CD14-positive monocyte (primary cell): Measurements from ENCODE around the gene PGM2. TPM values are rescaled to one million over a fixed set of nuclear protein-coding genes. Genes with fewer than 3 reads are reported as not detected.

Source experiments
- DNase-seq, 3 donors: peaks; one replicate each; pipeline ENCODE4 v3.0.0-alpha.2; 2011 to 2022
- H2AFZ ChIP-seq: 2 replicates; pipeline ENCODE4 v1.6.0; 2012; ENCODE audit warnings: mild to moderate bottlenecking, low read depth, low read length, inconsistent platforms; ENCODE audit not compliant: insufficient read depth, poor library complexity, severe bottlenecking
- H3K27ac ChIP-seq, 2 donors: 1 replicate in 1 of 2; 2 replicates in 1 of 2; pipeline ENCODE4 v1.5.1; 2012 to 2013; ENCODE audit warnings: low read length in 2 of 2, control low read depth in 1 of 2, inconsistent platforms in 1 of 2, low read depth in 1 of 2, mild to moderate bottlenecking in 1 of 2
- H3K27me3 ChIP-seq, 2 donors: one replicate each; pipeline versions ENCODE4 v1.6.0 to v1.6.1; 2011 to 2013; ENCODE audit warnings: low read length in 2 of 2; ENCODE audit not compliant: control insufficient read depth in 2 of 2, insufficient read depth in 2 of 2
- H3K36me3 ChIP-seq, 2 donors: replicated peaks in 1 of 2; 1 replicate in 1 of 2; 2 replicates in 1 of 2; pipeline versions ENCODE4 v1.5.1 to v1.6.1; 2012 to 2013; ENCODE audit warnings: low read length in 2 of 2, control low read depth in 1 of 2, inconsistent platforms in 1 of 2, mild to moderate bottlenecking in 1 of 2; ENCODE audit not compliant: insufficient read depth in 2 of 2, control insufficient read depth in 1 of 2
- H3K4me1 ChIP-seq, 2 donors: 1 replicate in 1 of 2; 2 replicates in 1 of 2; pipeline versions ENCODE4 v1.5.1 to v1.6.1; 2012 to 2013; ENCODE audit warnings: low read length in 2 of 2, control low read depth in 1 of 2, inconsistent platforms in 1 of 2, mild to moderate bottlenecking in 1 of 2, moderate library complexity in 1 of 2; ENCODE audit not compliant: insufficient read depth in 2 of 2, control insufficient read depth in 1 of 2
- H3K4me2 ChIP-seq: replicated peaks from 2 replicates; pipeline ENCODE3; 2012; ENCODE audit warnings: low read length, moderate library complexity, mild to moderate bottlenecking; ENCODE audit not compliant: poor library complexity, severe bottlenecking; ENCODE audit errors: extremely low read depth
- H3K4me3 ChIP-seq, 3 experiments: fragments of 200-600 bp in 1 of 3; sonication (generic) in 1 of 3; replicated peaks in 1 of 3; 1 replicate in 2 of 3; 2 replicates in 1 of 3; pipeline ENCODE4 v1.5.1; 2011 to 2013; ENCODE audit warnings: low read length in 3 of 3, mild to moderate bottlenecking in 3 of 3, control low read depth in 2 of 3, low read depth in 2 of 3, inconsistent platforms in 1 of 3, moderate library complexity in 1 of 3
- H3K79me2 ChIP-seq: 2 replicates; pipeline ENCODE4 v1.6.0; 2012; ENCODE audit warnings: mild to moderate bottlenecking, control low read depth, inconsistent platforms, low read length, moderate library complexity; ENCODE audit not compliant: insufficient read depth
- H3K9ac ChIP-seq: 2 replicates; pipeline ENCODE4 v1.6.0; 2017; ENCODE audit warnings: low read length, mild to moderate bottlenecking; ENCODE audit not compliant: insufficient read depth, poor library complexity, severe bottlenecking
- H3K9me3 ChIP-seq, 2 donors: replicated peaks in 1 of 2; 1 replicate in 1 of 2; 2 replicates in 1 of 2; pipeline versions ENCODE4 v1.5.1 to v1.6.1; 2012 to 2013; ENCODE audit warnings: low read length in 2 of 2, control low read depth in 1 of 2; ENCODE audit not compliant: control insufficient read depth in 1 of 2, insufficient read depth in 1 of 2
- H4K20me1 ChIP-seq: 2 replicates; pipeline ENCODE4 v1.6.0; 2012; ENCODE audit warnings: mild to moderate bottlenecking, low read length, control low read depth, moderate library complexity; ENCODE audit not compliant: insufficient read depth
- H3K27ac Mint-ChIP-seq, 7 donors: one replicate each; pipeline ENCODE4 v1.8.0; 2020; ENCODE audit warnings: mild to moderate bottlenecking in 7 of 7, mixed read lengths in 7 of 7, moderate library complexity in 6 of 7, inconsistent platforms in 2 of 7
- H3K27me3 Mint-ChIP-seq, 3 donors: one replicate each; pipeline ENCODE4 v1.8.0; 2021 to 2022; ENCODE audit warnings: low read depth in 3 of 3, mild to moderate bottlenecking in 3 of 3, mixed read lengths in 3 of 3, moderate library complexity in 3 of 3, inconsistent platforms in 1 of 3
- H3K36me3 Mint-ChIP-seq, 2 donors: one replicate each; pipeline ENCODE4 v1.8.0; 2020; ENCODE audit warnings: mixed read lengths in 2 of 2, inconsistent platforms in 1 of 2, mild to moderate bottlenecking in 1 of 2
- H3K4me1 Mint-ChIP-seq: one replicate; pipeline ENCODE4 v1.8.0; 2020; ENCODE audit warnings: mild to moderate bottlenecking, mixed read lengths
- H3K4me3 Mint-ChIP-seq, 2 donors: one replicate each; pipeline ENCODE4 v1.8.0; 2020; ENCODE audit warnings: mild to moderate bottlenecking in 2 of 2, mixed read lengths in 2 of 2, moderate library complexity in 1 of 2
- H3K9me3 Mint-ChIP-seq, 7 donors: one replicate each; pipeline ENCODE4 v1.8.0; 2020 to 2022; ENCODE audit warnings: mixed read lengths in 7 of 7, mild to moderate bottlenecking in 6 of 7, moderate library complexity in 6 of 7, inconsistent platforms in 2 of 7
- WGBS: methylation state at CpG from one replicate; pipeline ENCODE4 v1.1.5; 2013; ENCODE audit warnings: missing lambda C conversion rate; ENCODE audit not compliant: insufficient coverage; 5-methylcytosine and 5-hydroxymethylcytosine counted together
- intact Hi-C, 2 donors: fragments of 100-400 bp; cut with micrococcal nuclease; formaldehyde crosslinking; loops; one replicate each; pipeline versions ENCODE4 v1.15.0 to v1.15.1; 2023
- polyA plus RNA-seq, 3 donors: library from polyadenylated mRNA; depleted of rRNA in 1 of 3; unstranded in 2 of 3; stranded (reverse) in 1 of 3; fragments of 300-500 nt in 2 of 3; fragments of >200 nt in 1 of 3; fragmentation: Illumina TruSeq in 2 of 3; gene quantifications; 1 replicate in 2 of 3; 2 replicates in 1 of 3; pipeline ENCODE4 v1.2.3, GENCODE V29; 2012 to 2021
- TF ChIP-seq, protein P1 (sequence below): fragments of 200-600 bp; IDR thresholded peaks from one replicate; pipeline ENCODE4 v1.8.0; 2022; ENCODE audit warnings: antibody characterized with exemption, mild to moderate bottlenecking

PGM2 gene
- polyA plus RNA-seq, 3 donors = 17.8 to 48.6 (median 46.2) TPM

DNA sequence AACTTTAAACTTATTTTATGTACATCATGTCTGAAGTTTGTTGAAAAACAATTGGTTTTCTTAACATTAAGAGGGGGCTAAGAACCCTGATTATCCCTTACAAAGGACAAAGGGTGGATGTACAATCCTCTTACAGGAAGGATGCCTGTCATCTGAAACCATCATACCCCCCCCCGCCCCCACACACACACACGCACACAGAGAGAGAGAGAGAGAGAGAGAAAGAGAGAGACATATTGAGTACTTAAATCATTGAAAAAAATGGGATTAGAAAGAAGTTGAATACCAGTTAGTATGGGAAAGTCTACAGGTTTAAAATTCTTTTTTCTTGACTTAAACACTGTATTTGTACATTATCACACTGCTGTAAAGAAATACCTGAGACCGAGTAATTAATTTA, 10.9 kb upstream of the PGM2 start:
- Histone ChIP-seq H3K4me3 (no peak overlapping the region), H3K79me2 (no peaks in the 10 kb centered on the region), H3K9me3 (no peaks in the 10 kb centered on the region), H3K4me2 (no peak overlapping the region), H3K27ac (no peak overlapping the region), H3K9ac (no peak overlapping the region), H4K20me1 (no peaks in the 10 kb centered on the region), H3K4me1 (peaks cover 4 to 5% of the 10 kb centered on the region in 2 donors), H3K27me3 (no peaks in the 10 kb centered on the region), H2AFZ (peak overlapping the region; percentile 39), H3K36me3 (no peaks in the 10 kb centered on the region)
- TF ChIP-seq, protein P1, sequence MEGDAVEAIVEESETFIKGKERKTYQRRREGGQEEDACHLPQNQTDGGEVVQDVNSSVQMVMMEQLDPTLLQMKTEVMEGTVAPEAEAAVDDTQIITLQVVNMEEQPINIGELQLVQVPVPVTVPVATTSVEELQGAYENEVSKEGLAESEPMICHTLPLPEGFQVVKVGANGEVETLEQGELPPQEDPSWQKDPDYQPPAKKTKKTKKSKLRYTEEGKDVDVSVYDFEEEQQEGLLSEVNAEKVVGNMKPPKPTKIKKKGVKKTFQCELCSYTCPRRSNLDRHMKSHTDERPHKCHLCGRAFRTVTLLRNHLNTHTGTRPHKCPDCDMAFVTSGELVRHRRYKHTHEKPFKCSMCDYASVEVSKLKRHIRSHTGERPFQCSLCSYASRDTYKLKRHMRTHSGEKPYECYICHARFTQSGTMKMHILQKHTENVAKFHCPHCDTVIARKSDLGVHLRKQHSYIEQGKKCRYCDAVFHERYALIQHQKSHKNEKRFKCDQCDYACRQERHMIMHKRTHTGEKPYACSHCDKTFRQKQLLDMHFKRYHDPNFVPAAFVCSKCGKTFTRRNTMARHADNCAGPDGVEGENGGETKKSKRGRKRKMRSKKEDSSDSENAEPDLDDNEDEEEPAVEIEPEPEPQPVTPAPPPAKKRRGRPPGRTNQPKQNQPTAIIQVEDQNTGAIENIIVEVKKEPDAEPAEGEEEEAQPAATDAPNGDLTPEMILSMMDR = no peak
- Mint-ChIP-seq H3K27me3 (peaks cover 0 to 6% (median 1%) of the 10 kb centered on the region in 3 donors), H3K4me3 (peak overlapping the region in 1 of 2 donors; percentile 13), H3K9me3 (peaks cover 1 to 9% (median 7%) of the 10 kb centered on the region in 7 donors), H3K4me1 (peaks cover 10% of the 10 kb centered on the region), H3K36me3 (no peaks in the 10 kb centered on the region), H3K27ac (no peak overlapping the region)
- WGBS = no CpG with 5 or more reads among the region's 3 CpGs
- DNase-seq = no peak
- intact Hi-C loops = no loop called here

DNA sequence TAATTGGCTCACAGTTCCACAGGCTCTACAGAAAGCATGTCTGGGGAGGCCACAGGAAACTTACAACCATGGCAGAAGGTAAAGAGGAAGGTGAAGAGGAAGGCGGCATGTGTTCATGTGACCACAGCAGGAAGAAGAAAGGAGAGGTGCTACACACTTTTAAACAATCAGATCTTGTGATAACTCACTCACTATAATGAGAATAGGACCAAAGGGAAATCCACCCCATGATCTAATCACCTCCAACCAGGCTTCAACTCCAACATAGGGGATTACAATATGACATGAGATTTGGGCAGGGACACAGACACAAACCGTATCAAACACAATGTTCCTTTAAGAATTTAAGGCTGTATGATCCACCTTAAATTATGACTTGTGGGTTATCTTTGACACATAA, 10.5 kb upstream of the PGM2 start:
- DNase-seq = peak in 2 of 3 donors; percentile 3 to 8
- Mint-ChIP-seq H3K27ac (no peak overlapping the region), H3K4me3 (peak overlapping the region in 1 of 2 donors; percentile 13), H3K4me1 (peaks cover 10% of the 10 kb centered on the region), H3K36me3 (no peaks in the 10 kb centered on the region), H3K9me3 (peaks cover 1 to 9% (median 7%) of the 10 kb centered on the region in 7 donors), H3K27me3 (peaks cover 0 to 6% (median 1%) of the 10 kb centered on the region in 3 donors)
- peak overlapping the region; percentile 39 for H2AFZ ChIP-seq
- H3K9me3 ChIP-seq = no peaks in the 10 kb centered on the region
- H3K4me3 ChIP-seq = no peak overlapping the region
- WGBS = no CpG with 5 or more reads among the region's 2 CpGs
- peaks cover 4 to 5% of the 10 kb centered on the region in 2 donors for H3K4me1 ChIP-seq
- no peaks in the 10 kb centered on the region for H4K20me1 ChIP-seq
- intact Hi-C loops = no loop called here
- no peaks in the 10 kb centered on the region for H3K79me2 ChIP-seq
- H3K27ac ChIP-seq = no peak overlapping the region
- no peaks in the 10 kb centered on the region for H3K27me3 ChIP-seq
- TF ChIP-seq, protein P1 = no peak
- no peaks in the 10 kb centered on the region for H3K36me3 ChIP-seq
- H3K4me2 ChIP-seq = no peak overlapping the region
- H3K9ac ChIP-seq = no peak overlapping the region
